A549 (cell line): ENCODE results near the gene PIK3R1.

Source experiments
- BHLHE40 ChIP-seq: IDR thresholded peaks from 2 replicates; pipeline ENCODE4 v1.6.1; 2012; ENCODE audit warnings: low read depth, low read length, inconsistent platforms
- CTCF ChIP-seq: fragments of >200 bp; sonication (Bioruptor Twin); formaldehyde crosslinking; IDR thresholded peaks from 3 replicates; pipeline ENCODE4 v1.5.1; 2016
- KDM1A ChIP-seq: fragments of 200-600 bp; sonication (generic); IDR thresholded peaks from 2 replicates; pipeline ENCODE4 v1.6.1; 2016; ENCODE audit warnings: low read depth, mild to moderate bottlenecking
- ZNF302 ChIP-seq: fragments of 250-450 bp; sonication (Bioruptor Pico); IDR thresholded peaks from 2 replicates; pipeline ENCODE4 v1.9.0; 2021; ENCODE audit warnings: inconsistent platforms, mild to moderate bottlenecking, moderate library complexity

- TF ChIP-seq BHLHE40: no peak
- no peak for TF ChIP-seq CTCF
- no peak for TF ChIP-seq KDM1A
- TF ChIP-seq ZNF302 (CRISPR knock-in tag): no peak
Measured at GRCh38 chr5:68336200-68336599, 120.6 kb downstream of the PIK3R1 start.
